ENCODE results near the gene KLF9.

The KLF9 gene

GRCh38 chr9:70413799-70414775 lies at the start of gene KLF9:
Gene KLF9 (minus strand): TSS chr9:70414657. CDS start chr9:70413363, 1,294 bp downstream.
- peak; percentile 88 for DNase-seq

- no peak for DNase-seq
Observed at GRCh38 chr9:70463877-70464276, 49.4 kb upstream of the KLF9 start.

GRCh38 chr9:70462300-70462699 lies 47.8 kb upstream of the KLF9 start:
- DNase-seq: no peak

GRCh38 chr9:70457235-70457634 lies 42.8 kb upstream of the KLF9 start:
- no peak for DNase-seq

- DNase-seq: no peak
Observed at GRCh38 chr9:70455993-70456704, 41.7 kb upstream of the KLF9 start.

GRCh38 chr9:70452365-70452764 lies 37.9 kb upstream of the KLF9 start:
- no peak for DNase-seq

GRCh38 chr9:70451765-70452164 lies 37.3 kb upstream of the KLF9 start:
- DNase-seq: no peak

GRCh38 chr9:70450738-70451137 lies 36.3 kb upstream of the KLF9 start:
- no peak for DNase-seq

GRCh38 chr9:70449461-70449860 lies 35.0 kb upstream of the KLF9 start:
- no peak for DNase-seq

- DNase-seq: no peak
Observed at GRCh38 chr9:70448919-70449318, 34.5 kb upstream of the KLF9 start.

- no peak for DNase-seq
Observed at GRCh38 chr9:70444904-70445303, 30.4 kb upstream of the KLF9 start.

GRCh38 chr9:70442328-70442848 lies 27.9 kb upstream of the KLF9 start:
- no peak for DNase-seq

- no peak for DNase-seq
Observed at GRCh38 chr9:70441622-70442021, 27.2 kb upstream of the KLF9 start.

GRCh38 chr9:70439991-70440706 lies 25.7 kb upstream of the KLF9 start:
- DNase-seq: no peak

- no peak for DNase-seq
Observed at GRCh38 chr9:70438341-70438928, 24.0 kb upstream of the KLF9 start.

- no peak for DNase-seq
Observed at GRCh38 chr9:70435948-70436347, 21.5 kb upstream of the KLF9 start.

GRCh38 chr9:70429899-70430298 lies 15.4 kb upstream of the KLF9 start:
- no peak for DNase-seq

GRCh38 chr9:70428781-70429180 lies 14.3 kb upstream of the KLF9 start:
- no peak for DNase-seq

- no peak for DNase-seq
Observed at GRCh38 chr9:70427161-70427945, 12.9 kb upstream of the KLF9 start.

- DNase-seq: no peak
Observed at GRCh38 chr9:70425192-70425591, 10.7 kb upstream of the KLF9 start.

GRCh38 chr9:70422371-70423043 lies 8.1 kb upstream of the KLF9 start:
- no peak for DNase-seq

Measured in activated gamma-delta T cell treated with Interleukin-2 at 50 U/mL for 16 hours (primary cell).